ENCODE measurements around the gene SLC29A3. TPM values are rescaled to one million over a fixed set of nuclear protein-coding genes. Genes with fewer than 3 reads are reported as not detected.

SLC29A3 gene
- total RNA-seq, 2 experiments from 2014 or later = 4.3 TPM

- Mint-ChIP-seq H3K4me1 (peaks cover 41% of the 10 kb centered on the region), H3K9me3 (no peaks in the 10 kb centered on the region), H3K27me3 (no peaks in the 10 kb centered on the region), H3K4me3 (peak overlapping the region; percentile 97), H3K27ac (no peak overlapping the region), H3K36me3 (peaks cover 13% of the 10 kb centered on the region)
- DNase-seq = no peak
These were observed 837 bp downstream of the SLC29A3 start for GRCh38 chr10:71319800-71320392.

GRCh38 chr10:71320592-71320991 is 1.5 kb downstream of the SLC29A3 start:
- DNase-seq = no peak
- H3K4me1 Mint-ChIP-seq = peaks cover 40% of the 10 kb centered on the region
- H3K27ac Mint-ChIP-seq = no peak overlapping the region
- no peaks in the 10 kb centered on the region for H3K27me3 Mint-ChIP-seq
- peaks cover 13% of the 10 kb centered on the region for H3K36me3 Mint-ChIP-seq
- H3K4me3 Mint-ChIP-seq = peak overlapping the region; percentile 19
- no peaks in the 10 kb centered on the region for H3K9me3 Mint-ChIP-seq

GRCh38 chr10:71321386-71321785 is 2.3 kb downstream of the SLC29A3 start:
- Mint-ChIP-seq H3K27ac (no peak overlapping the region), H3K36me3 (peaks cover 13% of the 10 kb centered on the region)

GRCh38 chr10:71323407-71323806 is 4.3 kb downstream of the SLC29A3 start:
- no peaks in the 10 kb centered on the region for H3K9me3 Mint-ChIP-seq
- H3K36me3 Mint-ChIP-seq = peaks cover 13% of the 10 kb centered on the region
- no peak for DNase-seq
- no peaks in the 10 kb centered on the region for H3K27me3 Mint-ChIP-seq
- H3K27ac Mint-ChIP-seq = peak overlapping the region; percentile 16
- peak overlapping the region; percentile 1 for H3K4me3 Mint-ChIP-seq
- peaks cover 24% of the 10 kb centered on the region for H3K4me1 Mint-ChIP-seq

More at GRCh38 chr10:71321386-71321785, 2.3 kb downstream of the SLC29A3 start:
- H3K27me3 Mint-ChIP-seq = no peaks in the 10 kb centered on the region
- DNase-seq = no peak
- no peaks in the 10 kb centered on the region for H3K9me3 Mint-ChIP-seq
- H3K4me3 Mint-ChIP-seq = no peak overlapping the region
- peaks cover 32% of the 10 kb centered on the region for H3K4me1 Mint-ChIP-seq

- H3K27me3 Mint-ChIP-seq = no peaks in the 10 kb centered on the region
- H3K27ac Mint-ChIP-seq = no peak overlapping the region
- peaks cover 13% of the 10 kb centered on the region for H3K36me3 Mint-ChIP-seq
- no peak overlapping the region for H3K4me3 Mint-ChIP-seq
- peaks cover 21% of the 10 kb centered on the region for H3K4me1 Mint-ChIP-seq
- DNase-seq = no peak
- no peaks in the 10 kb centered on the region for H3K9me3 Mint-ChIP-seq
These were observed 5.7 kb downstream of the SLC29A3 start for GRCh38 chr10:71324743-71325142.

GRCh38 chr10:71325267-71325666 is 6.2 kb downstream of the SLC29A3 start:
- Mint-ChIP-seq H3K4me3 (no peak overlapping the region), H3K27ac (no peak overlapping the region), H3K9me3 (no peaks in the 10 kb centered on the region), H3K27me3 (no peaks in the 10 kb centered on the region), H3K36me3 (peaks cover 13% of the 10 kb centered on the region), H3K4me1 (peaks cover 17% of the 10 kb centered on the region)
- DNase-seq = no peak

GRCh38 chr10:71326464-71326881 is 7.4 kb downstream of the SLC29A3 start:
- DNase-seq = no peak
- H3K9me3 Mint-ChIP-seq = no peaks in the 10 kb centered on the region
- H3K27me3 Mint-ChIP-seq = no peaks in the 10 kb centered on the region
- no peak overlapping the region for H3K27ac Mint-ChIP-seq
- peaks cover 13% of the 10 kb centered on the region for H3K36me3 Mint-ChIP-seq
- no peak overlapping the region for H3K4me3 Mint-ChIP-seq
- H3K4me1 Mint-ChIP-seq = peaks cover 12% of the 10 kb centered on the region

GRCh38 chr10:71330789-71331404 is 11.8 kb downstream of the SLC29A3 start:
- H3K4me3 Mint-ChIP-seq = no peak overlapping the region
- H3K27ac Mint-ChIP-seq = no peak overlapping the region
- H3K4me1 Mint-ChIP-seq = no peaks in the 10 kb centered on the region
- no peaks in the 10 kb centered on the region for H3K9me3 Mint-ChIP-seq
- no peaks in the 10 kb centered on the region for H3K27me3 Mint-ChIP-seq
- no peak for DNase-seq
- H3K36me3 Mint-ChIP-seq = peaks cover 4% of the 10 kb centered on the region

GRCh38 chr10:71331736-71332135 is 12.7 kb downstream of the SLC29A3 start:
- H3K9me3 Mint-ChIP-seq = no peaks in the 10 kb centered on the region
- H3K36me3 Mint-ChIP-seq = peaks cover 4% of the 10 kb centered on the region
- no peak overlapping the region for H3K27ac Mint-ChIP-seq
- H3K4me1 Mint-ChIP-seq = no peaks in the 10 kb centered on the region
- no peaks in the 10 kb centered on the region for H3K27me3 Mint-ChIP-seq
- no peak overlapping the region for H3K4me3 Mint-ChIP-seq
- DNase-seq = no peak

GRCh38 chr10:71332466-71332865 is 13.4 kb downstream of the SLC29A3 start:
- H3K4me3 Mint-ChIP-seq = no peak overlapping the region
- no peaks in the 10 kb centered on the region for H3K27me3 Mint-ChIP-seq
- DNase-seq = no peak
- H3K4me1 Mint-ChIP-seq = no peaks in the 10 kb centered on the region
- no peaks in the 10 kb centered on the region for H3K9me3 Mint-ChIP-seq
- peaks cover 4% of the 10 kb centered on the region for H3K36me3 Mint-ChIP-seq
- no peak overlapping the region for H3K27ac Mint-ChIP-seq

GRCh38 chr10:71333129-71333887 is 14.2 kb downstream of the SLC29A3 start:
- Mint-ChIP-seq H3K27me3 (no peaks in the 10 kb centered on the region), H3K27ac (no peak overlapping the region), H3K4me1 (no peaks in the 10 kb centered on the region), H3K9me3 (no peaks in the 10 kb centered on the region), H3K4me3 (no peak overlapping the region), H3K36me3 (peaks cover 4% of the 10 kb centered on the region)
- no peak for DNase-seq

- H3K9me3 Mint-ChIP-seq = no peaks in the 10 kb centered on the region
- H3K36me3 Mint-ChIP-seq = peaks cover 4% of the 10 kb centered on the region
- no peak for DNase-seq
- no peak overlapping the region for H3K27ac Mint-ChIP-seq
- H3K27me3 Mint-ChIP-seq = no peaks in the 10 kb centered on the region
- no peak overlapping the region for H3K4me3 Mint-ChIP-seq
- H3K4me1 Mint-ChIP-seq = no peaks in the 10 kb centered on the region
These were observed 15.2 kb downstream of the SLC29A3 start for GRCh38 chr10:71334221-71334791.

- Mint-ChIP-seq H3K27me3 (no peaks in the 10 kb centered on the region), H3K4me1 (no peaks in the 10 kb centered on the region), H3K27ac (no peak overlapping the region), H3K9me3 (no peaks in the 10 kb centered on the region), H3K36me3 (peaks cover 4% of the 10 kb centered on the region), H3K4me3 (no peak overlapping the region)
- DNase-seq = no peak
These were observed 16.2 kb downstream of the SLC29A3 start for GRCh38 chr10:71335173-71335708.

- H3K36me3 Mint-ChIP-seq = peaks cover 6% of the 10 kb centered on the region
- no peak for DNase-seq
- H3K27ac Mint-ChIP-seq = no peak overlapping the region
- no peak overlapping the region for H3K4me3 Mint-ChIP-seq
- H3K4me1 Mint-ChIP-seq = no peaks in the 10 kb centered on the region
- H3K9me3 Mint-ChIP-seq = no peaks in the 10 kb centered on the region
- no peaks in the 10 kb centered on the region for H3K27me3 Mint-ChIP-seq
These were observed 17.6 kb downstream of the SLC29A3 start for GRCh38 chr10:71336632-71337031.

GRCh38 chr10:71337219-71337701 is 18.2 kb downstream of the SLC29A3 start:
- H3K4me1 Mint-ChIP-seq = no peaks in the 10 kb centered on the region
- H3K36me3 Mint-ChIP-seq = peaks cover 6% of the 10 kb centered on the region
- DNase-seq = no peak
- H3K27ac Mint-ChIP-seq = no peak overlapping the region
- no peak overlapping the region for H3K4me3 Mint-ChIP-seq
- no peaks in the 10 kb centered on the region for H3K27me3 Mint-ChIP-seq
- H3K9me3 Mint-ChIP-seq = no peaks in the 10 kb centered on the region
